GM06990 (cell line): ENCODE data around the gene JMJD7.

Experiments used
- DNase-seq: peaks from one replicate; pipeline ENCODE4 v3.0.0-alpha.2; 2011; ENCODE audit not compliant: insufficient read length; ENCODE audit errors: extremely low read depth
- H3K27me3 ChIP-seq: replicated peaks from 2 replicates; pipeline ENCODE4 v1.6.0; 2011; ENCODE audit warnings: low read length; ENCODE audit not compliant: control insufficient read depth, insufficient read depth
- H3K36me3 ChIP-seq: 2 replicates; pipeline ENCODE4 v1.5.1; 2011; ENCODE audit warnings: low read length; ENCODE audit not compliant: control insufficient read depth, insufficient read depth
- H3K4me3 ChIP-seq: replicated peaks from 2 replicates; pipeline ENCODE4 v1.5.1; 2011; ENCODE audit warnings: low read depth, mild to moderate bottlenecking, control low read depth, low read length
- CTCF ChIP-seq: IDR thresholded peaks from 2 replicates; pipeline ENCODE4 v1.5.1; 2011; ENCODE audit warnings: low read length, control low read depth, mild to moderate bottlenecking, inconsistent platforms; ENCODE audit not compliant: insufficient read depth, poor library complexity, severe bottlenecking

JMJD7 gene

GRCh38 chr15:41782371-41783282 lies 45.3 kb upstream of the JMJD7 start:
- no peak for TF ChIP-seq CTCF
- H3K36me3 ChIP-seq, result no peaks in the 10 kb centered on the region
- H3K4me3 ChIP-seq, result no peak overlapping the region

DNA sequence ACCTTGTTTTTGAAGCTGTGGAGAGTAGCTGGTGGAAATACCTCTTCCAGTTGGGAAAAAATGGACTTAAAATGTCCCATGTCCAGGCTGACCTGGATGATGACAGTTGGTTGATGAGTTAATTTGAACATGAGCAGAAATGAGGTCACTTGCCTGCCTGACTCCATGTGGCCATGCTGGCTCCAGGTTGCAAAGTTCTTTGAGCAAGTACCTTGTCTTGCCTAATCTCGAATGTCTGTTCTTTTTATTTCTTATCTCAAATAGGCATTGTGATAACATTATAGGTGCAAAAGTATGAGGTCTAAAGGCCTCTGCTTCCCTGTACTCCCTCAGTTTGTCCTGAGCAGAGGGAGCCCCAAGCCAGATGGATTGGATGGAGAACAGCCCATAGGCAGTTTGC lies 44.6 kb upstream of the JMJD7 start:
- Histone ChIP-seq H3K36me3 (no peaks in the 10 kb centered on the region), H3K27me3 (no peaks in the 10 kb centered on the region), H3K4me3 (no peak overlapping the region)
- TF ChIP-seq CTCF, result no peak
- no peak for DNase-seq

More at GRCh38 chr15:41782371-41783282, 45.3 kb upstream of the JMJD7 start:
- DNase-seq, result no peak
- no peaks in the 10 kb centered on the region for H3K27me3 ChIP-seq

- DNase-seq, result no peak
- Histone ChIP-seq H3K36me3 (no peaks in the 10 kb centered on the region), H3K4me3 (no peak overlapping the region), H3K27me3 (no peaks in the 10 kb centered on the region)
- no peak for TF ChIP-seq CTCF
Observed at GRCh38 chr15:41788262-41788661, 39.6 kb upstream of the JMJD7 start.

DNA sequence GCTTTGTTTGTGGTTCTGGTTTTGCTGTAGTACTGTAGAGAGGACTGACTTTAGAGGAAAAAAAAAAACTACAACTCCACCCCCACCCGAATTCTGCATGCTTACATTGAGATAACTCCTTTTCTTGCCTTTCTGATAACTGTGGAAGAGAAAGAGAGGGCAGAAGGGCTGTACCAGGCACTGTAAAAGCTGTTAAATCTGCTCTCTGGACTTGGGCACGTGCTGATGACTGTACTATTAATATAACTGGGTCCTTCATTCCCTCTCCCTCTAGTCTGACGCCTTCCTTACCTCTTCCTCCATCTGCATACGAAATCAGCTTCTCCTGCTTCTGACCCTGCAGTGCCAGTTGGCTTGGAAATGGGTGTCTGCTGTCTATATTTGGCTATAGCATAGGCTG lies 38.7 kb upstream of the JMJD7 start:
- TF ChIP-seq CTCF, result no peak
- Histone ChIP-seq H3K27me3 (no peaks in the 10 kb centered on the region), H3K36me3 (no peaks in the 10 kb centered on the region), H3K4me3 (no peak overlapping the region)
- no peak for DNase-seq

GRCh38 chr15:41789662-41790061 lies 38.2 kb upstream of the JMJD7 start:
- H3K4me3 ChIP-seq, result no peak overlapping the region
- TF ChIP-seq CTCF, result no peak
- H3K36me3 ChIP-seq, result no peaks in the 10 kb centered on the region
- no peak for DNase-seq
- no peaks in the 10 kb centered on the region for H3K27me3 ChIP-seq
